Kidney (tissue), 14 donors: ENCODE results near the gene SALL2. TPM values are rescaled to one million over a fixed set of nuclear protein-coding genes. Genes with fewer than 3 reads are reported as not detected.

Source experiments
- DNase-seq, 5 donors: peaks; one replicate each; pipeline ENCODE4 v3.0.0-alpha.2; 2013 to 2020
- FAIRE-seq: peaks from 2 replicates; lab custom pipeline; 2012; peaks lifted over from hg19 to GRCh38; lab: Jason Lieb, UNC
- H3K27ac ChIP-seq, 2 donors: one replicate each; pipeline ENCODE4 v1.7.0; 2013; ENCODE audit warnings: low read depth in 2 of 2, low read length in 2 of 2, inconsistent platforms in 1 of 2
- H3K27me3 ChIP-seq: one replicate; pipeline ENCODE4 v1.7.1; 2013; ENCODE audit warnings: low read length, inconsistent platforms; ENCODE audit not compliant: control insufficient read depth, insufficient read depth
- H3K36me3 ChIP-seq, 3 donors: one replicate each; pipeline versions ENCODE4 v1.7.0 to v1.7.1; 2013; ENCODE audit warnings: low read length in 3 of 3, control low read depth in 1 of 3, inconsistent platforms in 1 of 3; ENCODE audit not compliant: insufficient read depth in 3 of 3, control insufficient read depth in 2 of 3
- H3K4me1 ChIP-seq, 3 donors: one replicate each; pipeline versions ENCODE4 v1.7.0 to v1.7.1; 2013; ENCODE audit warnings: low read length in 3 of 3, inconsistent platforms in 1 of 3, low read depth in 1 of 3; ENCODE audit not compliant: control insufficient read depth in 2 of 3, insufficient read depth in 2 of 3
- H3K4me3 ChIP-seq, 3 donors: one replicate each; pipeline versions ENCODE4 v1.7.0 to v1.8.1; 2013; ENCODE audit warnings: low read length in 3 of 3, control low read depth in 1 of 3, inconsistent platforms in 1 of 3
- H3K9ac ChIP-seq, 3 donors: one replicate each; pipeline versions ENCODE4 v1.7.0 to v1.7.1; 2013; ENCODE audit warnings: low read length in 3 of 3, control low read depth in 1 of 3, inconsistent platforms in 1 of 3
- H3K9me3 ChIP-seq, 3 donors: one replicate each; pipeline versions ENCODE4 v1.7.0 to v1.7.1; 2013; ENCODE audit warnings: low read length in 3 of 3, control low read depth in 1 of 3, inconsistent platforms in 1 of 3; ENCODE audit not compliant: control insufficient read depth in 2 of 3, insufficient read depth in 1 of 3
- intact Hi-C: fragments of 100-400 bp; cut with DNase I; formaldehyde crosslinking; loops from one replicate; pipeline ENCODE4 v1.11.1; 2022
- polyA plus RNA-seq: library from polyadenylated mRNA; stranded (reverse); fragments of 350-450 nt; fragmentation: Illumina TruSeq; extraction: RNeasy Lipid Tissue Mini Kit (QIAGEN cat#74804); gene quantifications from one replicate; pipeline ENCODE4 v1.2.3, GENCODE V29; 2014; ENCODE audit warnings: low read depth, low replicate concordance; ENCODE audit not compliant: insufficient read depth
- total RNA-seq: library from RNA; stranded (reverse); fragmentation: NEBNext Ultra II Directional; extraction: Animal tissue kit (Norgen Biotek cat#: 25700); gene quantifications from one replicate; pipeline ENCODE4 v1.2.1, GENCODE V29; 2021
- TF ChIP-seq, protein P1 (sequence below): IDR thresholded peaks from 3 replicates; pipeline ENCODE4 v1.5.1; 2012; ENCODE audit warnings: mild to moderate bottlenecking, moderate library complexity, borderline replicate concordance; ENCODE audit not compliant: insufficient read depth; ENCODE audit errors: extremely low read depth
- donor health status: control.
- donor health status: control.
- donor health status: control.
- donor health status: control.
- donor health status: control.
- donor health status: DM: yes; HTN: yes; CAD: no.
- donor health status: Normal renal cell carcinoma (clear cell type).

SALL2 gene
- total and polyA plus RNA-seq, 2 donors from 2014 or later, result 5.5 to 8.8 TPM

DNA sequence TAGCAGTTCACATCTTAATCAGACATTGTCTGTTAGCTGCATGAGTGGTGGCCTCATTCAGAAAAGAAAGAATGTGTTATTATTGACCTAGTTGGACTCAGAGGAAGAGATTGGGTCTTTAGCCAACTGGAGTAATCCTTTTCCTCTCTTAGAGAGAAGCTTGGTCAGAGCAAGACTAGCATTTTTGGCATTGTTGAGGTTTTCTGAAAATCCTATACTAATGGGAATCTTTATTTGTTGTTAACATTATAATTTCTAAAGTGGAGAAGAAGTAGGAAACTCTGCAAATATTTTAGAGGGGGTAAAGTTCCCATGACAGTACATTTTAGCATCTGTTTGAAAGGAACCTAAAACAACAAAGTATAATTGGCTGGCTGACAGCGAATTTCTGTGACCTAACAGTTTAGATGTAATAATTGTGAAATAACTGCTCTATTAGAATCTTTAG, 39.5 kb downstream of the SALL2 start:
- Histone ChIP-seq H3K9me3 (no peaks in the 10 kb centered on the region), H3K27me3 (no peaks in the 10 kb centered on the region), H3K27ac (no peak overlapping the region), H3K4me3 (no peak overlapping the region), H3K4me1 (no peaks in the 10 kb centered on the region), H3K36me3 (peaks cover 3 to 28% (median 12%) of the 10 kb centered on the region in 3 donors), H3K9ac (no peak overlapping the region)
- DNase-seq, result no peak
- TF ChIP-seq, protein P1, sequence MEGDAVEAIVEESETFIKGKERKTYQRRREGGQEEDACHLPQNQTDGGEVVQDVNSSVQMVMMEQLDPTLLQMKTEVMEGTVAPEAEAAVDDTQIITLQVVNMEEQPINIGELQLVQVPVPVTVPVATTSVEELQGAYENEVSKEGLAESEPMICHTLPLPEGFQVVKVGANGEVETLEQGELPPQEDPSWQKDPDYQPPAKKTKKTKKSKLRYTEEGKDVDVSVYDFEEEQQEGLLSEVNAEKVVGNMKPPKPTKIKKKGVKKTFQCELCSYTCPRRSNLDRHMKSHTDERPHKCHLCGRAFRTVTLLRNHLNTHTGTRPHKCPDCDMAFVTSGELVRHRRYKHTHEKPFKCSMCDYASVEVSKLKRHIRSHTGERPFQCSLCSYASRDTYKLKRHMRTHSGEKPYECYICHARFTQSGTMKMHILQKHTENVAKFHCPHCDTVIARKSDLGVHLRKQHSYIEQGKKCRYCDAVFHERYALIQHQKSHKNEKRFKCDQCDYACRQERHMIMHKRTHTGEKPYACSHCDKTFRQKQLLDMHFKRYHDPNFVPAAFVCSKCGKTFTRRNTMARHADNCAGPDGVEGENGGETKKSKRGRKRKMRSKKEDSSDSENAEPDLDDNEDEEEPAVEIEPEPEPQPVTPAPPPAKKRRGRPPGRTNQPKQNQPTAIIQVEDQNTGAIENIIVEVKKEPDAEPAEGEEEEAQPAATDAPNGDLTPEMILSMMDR, result no peak
- intact Hi-C loops, result no loop called here
- FAIRE-seq, result no peak

DNA sequence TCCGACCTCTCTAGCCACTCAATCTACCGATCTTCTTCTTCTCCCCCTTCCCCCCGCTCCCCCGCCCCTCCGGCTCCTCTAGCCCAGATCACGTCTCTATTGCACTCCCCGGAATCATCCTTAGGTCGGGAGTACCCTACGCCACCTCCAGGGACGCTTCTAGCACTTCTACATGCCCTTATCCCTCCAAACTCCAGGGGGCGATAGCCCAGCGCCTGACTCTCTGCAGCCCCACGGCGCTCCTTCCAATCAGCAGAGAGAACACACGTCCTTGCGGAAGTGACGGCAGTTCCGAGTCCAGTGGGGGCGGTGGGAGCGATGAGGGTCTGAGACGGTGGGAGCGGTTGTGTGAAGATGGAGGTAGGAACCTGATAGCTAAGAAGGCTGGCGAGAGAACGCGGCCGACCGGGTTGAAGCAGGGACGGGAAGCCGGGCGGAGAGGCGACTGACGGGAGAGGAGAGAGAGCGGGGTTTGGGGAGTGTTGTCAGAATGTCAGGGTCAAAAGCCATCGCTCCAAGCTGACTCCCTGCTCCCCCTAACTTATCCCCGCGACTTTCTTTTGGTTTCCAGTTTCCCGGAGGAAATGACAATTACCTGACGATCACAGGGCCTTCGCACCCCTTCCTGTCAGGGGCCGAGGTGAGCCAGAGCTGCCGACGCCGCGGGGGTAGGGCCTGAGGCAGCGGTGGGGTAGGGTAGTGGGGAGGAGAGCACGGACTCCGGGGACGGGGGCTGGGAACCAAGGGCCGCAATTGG, 49.0 kb downstream of the SALL2 start, which contains the start of the genes RAB2B and TOX4:
RAB2B (minus strand) TSS at position 35 of the 757 bp plus-strand sequence. CDS start 87 bp downstream, outside the sequence.
TOX4 (plus strand) TSS at position 271 of the 757 bp plus-strand sequence; CDS start at position 355, 84 bp downstream.
- Histone ChIP-seq H3K36me3 (peaks cover 4 to 8% (median 5%) of the 10 kb centered on the region in 3 donors), H3K4me1 (peaks cover 0 to 4% (median 0%) of the 10 kb centered on the region in 3 donors), H3K27ac (peak within 1 kb of the TSS; percentile 85 to 89), H3K4me3 (peak within 1 kb of the TSS; percentile 88 to 99 (median 96)), H3K9ac (peak within 1 kb of the TSS; percentile 93 to 97 (median 96)), H3K9me3 (no peaks in the 10 kb centered on the region), H3K27me3 (no peaks in the 10 kb centered on the region)
- intact Hi-C loops, result no loop called here
- peak; percentile 97 to 100 (median 99) for DNase-seq
- FAIRE-seq, result peak; percentile 76
- TF ChIP-seq, protein P1, result peak; percentile 96

DNA sequence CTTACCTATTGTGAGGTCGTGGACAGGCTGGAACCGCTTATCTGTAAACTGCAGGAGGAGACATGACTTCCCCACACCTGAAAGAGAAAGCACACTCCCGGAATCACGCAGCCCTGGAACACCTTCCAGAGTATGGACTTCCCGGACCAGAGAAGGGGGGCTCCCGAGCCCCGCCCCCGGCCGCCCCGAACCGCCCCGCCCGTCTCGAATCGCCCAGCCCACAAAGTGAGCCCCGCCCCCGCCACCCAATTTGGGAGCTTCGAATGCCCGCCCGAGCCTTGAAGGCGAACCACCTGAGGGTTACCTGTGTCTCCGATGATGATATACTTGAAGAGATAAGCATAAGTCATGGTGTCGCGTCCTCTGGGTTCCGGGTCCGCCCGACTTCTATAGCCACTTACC, 49.6 kb downstream of the SALL2 start:
- H3K36me3 ChIP-seq, result peaks cover 4 to 8% (median 5%) of the 10 kb centered on the region in 3 donors
- H3K9ac ChIP-seq, result peak overlapping the region; percentile 77 to 95 (median 85)
- intact Hi-C loops, result no loop called here
- DNase-seq, result peak in 2 of 5 donors; percentile 92 to 94
- TF ChIP-seq, protein P1, result no peak
- H3K4me1 ChIP-seq, result peaks cover 0 to 4% (median 0%) of the 10 kb centered on the region in 3 donors
- no peaks in the 10 kb centered on the region for H3K27me3 ChIP-seq
- no peak for FAIRE-seq
- peak overlapping the region; percentile 63 to 88 for H3K27ac ChIP-seq
- no peaks in the 10 kb centered on the region for H3K9me3 ChIP-seq
- peak overlapping the region; percentile 88 to 96 (median 94) for H3K4me3 ChIP-seq
